NCI-H1092 treated with DMSO at 0.1 percent for 48 hours (cell line): ENCODE results near the gene SMYD3.

ENCODE experiments used
- DNase-seq: peaks from one replicate; lab custom pipeline; 2025; lab: John Stamatoyannopoulos, UW

Gene SMYD3

DNA sequence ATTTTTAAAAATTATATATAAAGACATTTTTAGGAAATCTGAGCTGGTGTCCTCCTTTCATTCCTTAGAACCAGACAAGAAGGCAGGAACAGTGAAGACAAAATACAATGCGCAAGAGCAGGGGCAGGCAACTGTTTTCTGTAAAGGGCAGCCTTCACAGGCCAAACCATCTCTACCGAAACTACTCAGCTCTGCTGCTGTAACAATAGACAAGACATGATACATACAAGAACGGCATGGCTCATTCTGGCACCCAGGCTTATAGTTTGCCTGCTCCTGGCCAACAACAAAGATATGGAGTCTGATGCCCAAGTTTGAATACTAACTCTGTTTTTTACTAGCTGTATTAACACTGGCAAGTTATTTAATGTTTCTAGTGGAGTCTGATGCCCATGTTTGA lies 232.0 kb downstream of the SMYD3 start:
- no peak for DNase-seq

DNA sequence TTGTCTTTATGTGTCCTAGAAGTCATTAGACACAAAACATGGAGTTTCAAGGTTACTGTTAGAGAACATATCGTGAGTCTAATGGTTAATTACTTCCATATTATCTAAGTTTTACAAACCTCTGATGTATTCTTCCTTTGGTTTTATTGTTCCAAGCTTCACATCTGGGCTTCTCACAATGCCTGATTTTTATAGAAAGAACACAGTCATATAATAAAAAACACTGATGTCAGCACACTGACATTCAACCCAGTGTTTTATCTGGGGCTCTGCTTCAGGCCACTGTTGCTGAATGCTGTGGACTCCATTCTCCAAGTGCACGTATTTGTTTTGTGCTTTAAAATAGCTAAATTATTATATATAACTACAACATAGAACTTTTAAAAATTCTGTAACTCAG lies 232.9 kb downstream of the SMYD3 start:
- no peak for DNase-seq

DNA sequence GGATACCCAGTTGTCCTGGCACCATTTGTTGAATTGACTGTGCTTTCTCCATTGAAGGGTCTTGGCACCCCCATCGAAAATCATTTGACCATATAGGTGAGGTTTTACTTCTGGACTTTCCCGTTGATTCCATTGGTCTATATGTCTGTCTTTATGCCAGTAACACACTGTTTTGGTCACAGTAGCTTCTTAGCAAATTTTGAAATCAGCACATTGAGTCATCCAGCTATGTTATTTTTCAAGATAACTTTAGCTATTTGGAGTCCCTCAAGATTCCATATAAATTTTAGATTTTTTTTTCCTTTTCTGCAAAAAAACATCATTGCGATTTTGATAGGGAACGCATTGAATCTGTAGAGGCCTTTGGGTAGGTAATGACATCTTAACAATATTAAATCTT lies 235.6 kb downstream of the SMYD3 start:
- DNase-seq = no peak

DNA sequence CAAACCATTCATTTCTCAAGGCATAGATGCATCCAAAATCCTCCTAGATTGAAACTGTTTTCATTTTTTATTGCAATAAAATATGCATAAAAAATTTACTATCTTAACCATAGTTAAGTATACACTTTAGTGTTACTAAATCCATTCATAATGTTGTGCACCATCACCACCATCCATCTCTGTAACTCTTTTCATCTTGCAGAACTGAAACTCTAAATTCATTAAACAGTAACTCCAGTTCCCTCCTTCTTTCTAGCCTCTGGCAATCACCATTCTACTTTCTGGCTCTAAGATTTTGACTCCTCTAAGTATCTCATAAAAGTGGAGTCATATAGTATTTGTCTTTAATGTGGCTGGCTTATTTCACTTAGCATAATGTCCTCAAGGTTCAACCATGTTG lies 236.8 kb downstream of the SMYD3 start:
- DNase-seq = no peak

DNA sequence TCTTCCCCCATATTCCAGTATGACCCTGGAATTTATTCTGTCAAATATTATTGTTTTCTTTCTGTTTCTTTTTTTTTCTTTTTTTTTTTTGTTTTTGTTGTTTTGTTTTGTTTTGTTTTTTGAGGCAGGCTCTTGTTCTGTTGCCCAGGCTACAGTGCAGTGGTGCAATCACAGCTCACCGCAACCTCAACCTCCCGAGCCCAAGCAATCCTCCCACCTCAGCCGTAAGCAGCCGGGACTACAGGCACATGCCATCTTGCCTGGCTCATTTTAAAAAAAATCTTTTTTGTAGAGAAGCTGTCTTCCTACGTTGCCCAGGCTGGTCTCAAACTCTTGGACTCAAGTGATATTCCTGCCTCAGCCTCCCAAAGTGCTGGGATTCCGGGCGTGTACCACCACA lies 237.6 kb downstream of the SMYD3 start:
- DNase-seq = no peak

DNA sequence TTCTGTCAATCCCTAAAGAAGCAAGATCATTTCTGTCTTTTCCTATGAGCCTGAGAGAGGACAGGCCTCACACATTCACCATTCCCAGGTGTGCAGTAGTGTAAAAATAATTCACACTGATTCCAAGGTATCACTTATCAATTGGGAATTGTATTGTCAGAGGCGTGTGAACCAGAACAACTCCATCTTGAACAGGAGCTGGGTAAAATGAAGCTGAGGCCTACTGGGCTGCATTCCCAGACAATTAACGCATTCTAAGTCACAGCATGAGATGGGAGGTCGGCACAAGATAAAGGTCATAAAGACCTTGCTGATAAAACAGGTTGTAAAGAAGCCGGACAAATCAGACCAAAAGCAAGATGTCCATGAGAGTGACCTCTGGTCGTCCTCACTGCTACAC lies 239.2 kb downstream of the SMYD3 start:
- DNase-seq = no peak

DNA sequence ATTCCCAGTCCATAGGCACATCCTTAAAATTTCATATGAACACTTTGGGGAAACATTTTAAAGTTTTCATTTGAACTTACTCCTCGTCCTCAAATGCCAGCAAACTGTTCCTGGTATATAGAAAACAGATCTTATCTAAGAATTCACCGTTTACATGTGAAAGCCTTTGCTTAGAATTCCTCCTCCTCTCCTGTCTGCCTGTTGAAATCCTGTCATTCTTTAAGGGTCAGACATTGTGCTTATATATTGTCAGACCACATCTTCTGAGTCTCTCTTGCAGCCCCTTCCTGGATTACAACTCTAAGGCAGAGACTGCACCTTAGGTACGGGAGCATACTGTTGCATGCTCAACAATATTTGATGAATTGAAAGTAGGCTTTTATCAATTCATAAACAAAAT lies 239.7 kb downstream of the SMYD3 start:
- no peak for DNase-seq

DNA sequence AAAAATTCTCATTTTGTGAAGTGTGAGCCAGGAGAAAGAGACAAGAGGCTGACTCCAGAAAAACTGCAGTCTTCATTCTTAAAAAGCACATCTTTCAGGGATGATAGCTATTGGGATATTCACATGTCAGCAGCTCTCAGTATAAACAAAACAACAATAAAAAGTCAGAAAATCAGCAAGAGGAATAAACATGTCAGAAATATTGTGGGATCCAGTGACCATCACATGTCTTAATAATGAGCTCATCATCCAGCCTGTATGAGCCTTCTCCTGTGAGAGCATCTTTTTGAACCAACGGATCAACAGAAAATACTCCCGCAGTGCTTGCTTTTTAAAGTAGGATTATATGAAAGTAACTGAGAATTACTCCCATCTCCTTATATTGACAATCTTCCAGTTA lies 241.6 kb downstream of the SMYD3 start:
- DNase-seq = no peak

DNA sequence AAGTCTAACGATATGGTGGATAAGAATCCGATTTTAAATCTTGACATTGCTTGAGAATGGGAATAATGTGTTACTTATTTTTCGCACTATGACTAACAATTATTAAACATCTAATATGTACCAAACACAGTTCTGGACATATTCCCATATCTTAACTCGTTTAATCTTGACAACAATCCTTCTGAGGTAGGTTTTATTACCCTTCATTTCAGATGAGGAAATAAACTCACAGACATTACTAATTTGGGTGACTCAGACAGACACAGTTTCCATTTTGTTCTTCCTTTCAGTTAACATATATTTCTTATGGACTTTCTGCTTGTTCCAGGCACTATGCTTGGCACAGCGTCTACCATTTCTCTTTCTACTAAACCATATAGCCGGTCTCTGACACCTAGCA lies 244.8 kb downstream of the SMYD3 start:
- DNase-seq = no peak

DNA sequence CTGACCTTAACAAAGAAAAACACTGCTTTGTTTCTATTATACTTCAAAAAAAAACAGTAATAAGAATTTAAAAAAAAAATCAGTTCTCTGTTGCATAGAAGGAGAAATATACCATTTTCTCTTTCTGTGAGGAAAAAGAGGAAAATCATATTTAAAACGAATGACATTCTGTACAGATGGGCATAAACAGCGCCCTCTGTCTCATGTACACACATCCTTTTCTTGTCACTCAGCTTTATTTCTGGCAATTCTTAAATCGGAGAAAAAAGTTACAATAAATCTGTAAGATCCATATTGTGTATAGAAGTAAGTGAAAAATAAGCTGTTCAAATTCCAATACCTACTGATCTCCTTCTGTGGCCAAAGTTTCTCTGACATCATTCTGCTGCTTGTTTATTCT lies 245.4 kb downstream of the SMYD3 start:
- DNase-seq = no peak

DNA sequence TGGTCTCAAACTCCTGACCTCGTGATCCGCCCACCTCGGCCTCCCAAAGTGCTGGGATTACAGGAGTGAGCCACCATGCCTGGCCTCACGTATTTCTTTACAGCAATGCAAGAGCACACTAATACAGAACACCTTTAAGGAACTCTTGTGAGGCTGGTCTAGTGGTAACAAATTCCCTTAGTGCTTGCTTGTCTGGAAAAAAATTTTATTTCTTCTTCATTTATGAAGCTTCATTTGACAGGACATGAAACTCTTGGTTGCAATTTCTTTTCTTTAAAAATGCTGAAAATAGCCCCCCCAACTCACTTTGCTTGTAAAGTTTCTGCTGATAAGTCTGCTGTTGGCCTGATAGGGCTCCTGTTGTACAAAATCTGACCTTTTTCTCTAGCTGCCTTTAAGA lies 248.8 kb downstream of the SMYD3 start:
- DNase-seq = no peak

DNA sequence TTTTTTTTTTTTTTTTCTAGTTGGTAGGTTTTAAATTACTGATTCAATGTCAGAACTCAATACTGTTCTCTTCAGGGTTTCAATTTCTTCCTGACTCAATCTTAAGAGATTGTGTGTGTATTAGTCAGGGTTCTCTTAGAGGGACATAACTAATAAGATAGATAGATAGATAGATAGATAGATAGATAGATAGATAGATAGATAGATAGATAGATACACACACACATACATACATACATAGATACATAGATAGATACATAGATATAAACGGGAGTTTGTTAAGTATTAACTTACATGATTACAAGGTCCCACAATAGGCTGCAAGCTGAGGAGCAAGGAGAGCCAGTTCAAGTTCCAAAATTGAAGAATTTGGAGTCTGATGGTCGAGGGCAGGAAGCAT lies 251.3 kb downstream of the SMYD3 start:
- DNase-seq = no peak

DNA sequence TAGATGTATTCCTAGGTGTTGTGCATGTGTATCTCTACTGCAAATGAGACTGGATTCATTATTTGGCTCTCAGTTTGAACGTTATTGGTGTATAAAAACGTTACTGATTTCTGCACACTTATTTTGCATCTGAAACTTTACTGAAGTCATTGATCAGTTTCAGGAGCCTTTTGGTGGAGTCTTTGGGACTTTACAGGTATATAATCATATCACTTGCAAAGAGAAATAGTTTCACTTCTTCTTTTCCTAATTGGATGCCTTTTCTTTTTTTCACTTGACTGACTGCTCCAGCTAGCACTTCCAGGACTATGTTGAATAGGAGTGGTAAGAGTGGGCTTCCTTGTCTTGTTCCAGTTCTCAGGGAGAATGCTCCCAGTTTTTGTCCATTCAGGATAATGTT lies 252.2 kb downstream of the SMYD3 start:
- DNase-seq = no peak

DNA sequence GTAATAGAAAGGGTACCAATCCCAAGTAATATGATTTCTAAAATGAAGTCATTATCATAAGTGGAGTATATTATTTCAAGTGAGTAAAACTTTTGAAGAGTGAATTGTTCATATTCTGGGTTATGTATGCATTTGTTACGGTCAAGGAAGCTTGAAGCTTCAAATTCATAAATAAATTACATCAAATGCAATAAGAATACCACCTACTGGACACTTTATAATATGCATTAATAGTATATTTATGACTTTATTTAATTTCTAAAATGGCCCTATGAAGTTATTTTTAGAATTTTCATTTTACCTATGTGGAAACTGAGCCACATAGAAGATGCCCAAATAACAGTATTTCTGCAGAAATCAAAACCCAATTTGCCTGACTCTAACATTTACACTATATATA lies 260.6 kb downstream of the SMYD3 start:
- DNase-seq = no peak

DNA sequence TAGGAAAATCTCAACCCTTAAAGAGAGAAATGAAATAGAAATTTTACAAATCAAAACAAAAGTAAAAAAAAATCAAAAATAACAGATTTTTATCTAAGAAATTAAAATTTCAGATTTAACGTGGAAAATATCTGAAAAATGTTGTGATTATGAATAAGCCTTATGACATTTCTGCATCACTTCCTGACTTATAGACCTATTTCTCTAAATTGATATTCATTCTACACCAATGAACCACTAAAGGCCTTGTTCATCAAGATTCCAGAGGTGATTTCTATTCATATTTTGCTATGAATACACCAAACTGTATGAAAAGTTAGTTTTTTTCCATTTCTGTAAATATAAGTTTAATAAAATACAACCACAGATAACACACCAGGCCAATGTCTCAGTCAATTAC lies 261.5 kb downstream of the SMYD3 start:
- DNase-seq = no peak

DNA sequence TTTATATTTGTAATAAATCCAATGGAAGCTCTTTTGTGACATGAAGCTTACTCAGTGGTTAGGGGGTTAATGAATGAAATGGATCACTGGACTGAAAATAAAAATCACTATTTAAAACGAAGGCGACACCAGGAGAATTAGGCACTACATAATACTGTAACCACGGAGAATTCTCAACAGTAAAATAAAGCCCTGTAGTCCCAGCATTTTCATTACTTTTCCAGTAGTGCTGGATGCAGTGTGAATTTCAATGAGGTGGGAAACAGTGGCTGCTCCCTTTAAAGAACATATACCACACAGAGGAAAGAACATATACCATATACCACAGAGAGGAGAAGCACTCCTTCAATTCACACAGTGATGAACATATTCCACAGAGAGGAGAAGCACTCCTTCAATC lies 275.0 kb downstream of the SMYD3 start:
- DNase-seq = no peak

DNA sequence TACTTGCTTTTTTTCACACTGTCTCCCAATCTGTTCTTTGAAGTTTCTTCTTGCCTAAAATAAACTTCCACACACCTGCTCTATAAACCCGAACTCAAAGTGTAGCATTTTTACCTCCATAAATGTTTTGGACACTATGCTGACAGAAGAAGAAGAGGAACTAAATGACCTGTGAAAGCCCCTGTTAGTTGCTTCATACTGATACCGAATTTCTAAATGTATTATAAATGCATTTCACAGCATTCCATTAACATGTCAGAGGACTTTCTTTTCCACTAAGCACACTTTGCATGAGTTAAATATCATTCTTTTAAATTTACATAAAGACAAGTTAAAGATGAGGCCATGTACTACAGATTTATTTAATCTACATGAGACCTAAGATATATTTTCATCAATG lies 281.0 kb downstream of the SMYD3 start:
- no peak for DNase-seq

DNA sequence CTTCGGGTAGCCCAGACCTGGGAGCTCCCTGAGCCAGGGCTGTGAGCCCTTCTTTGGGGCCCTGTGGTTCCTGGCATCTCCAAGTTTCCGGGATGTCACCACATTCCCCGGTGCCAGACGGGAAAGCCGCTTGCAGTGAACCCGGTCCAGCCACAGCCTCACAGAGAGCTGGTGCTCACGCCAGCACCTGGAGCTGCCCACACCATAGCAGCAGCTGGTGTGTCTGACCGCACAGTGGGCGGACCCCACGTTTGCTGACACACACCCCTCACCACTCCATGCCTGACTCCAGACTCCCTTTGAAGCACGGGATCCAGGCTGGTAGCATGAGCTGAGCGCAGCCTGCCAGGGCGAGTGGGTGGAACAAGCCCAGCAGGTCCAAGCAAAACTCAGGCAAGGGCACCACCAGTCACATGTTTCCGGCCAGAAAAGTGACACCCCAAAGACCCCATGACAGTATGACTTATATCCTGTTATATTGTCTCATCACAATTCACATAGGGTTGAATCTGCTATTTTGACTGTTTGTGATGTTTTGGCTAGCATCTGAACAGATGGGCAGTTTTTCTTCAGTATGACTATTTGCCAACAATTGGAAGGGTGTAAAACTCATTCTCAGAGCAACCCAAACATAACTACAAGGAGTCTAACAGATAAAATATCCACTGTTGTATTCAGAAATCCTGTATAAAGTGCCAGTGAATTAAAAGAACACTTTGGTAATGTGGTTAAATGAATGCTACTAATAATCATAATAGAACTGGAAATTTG lies 285.4 kb downstream of the SMYD3 start:
- DNase-seq = no peak

DNA sequence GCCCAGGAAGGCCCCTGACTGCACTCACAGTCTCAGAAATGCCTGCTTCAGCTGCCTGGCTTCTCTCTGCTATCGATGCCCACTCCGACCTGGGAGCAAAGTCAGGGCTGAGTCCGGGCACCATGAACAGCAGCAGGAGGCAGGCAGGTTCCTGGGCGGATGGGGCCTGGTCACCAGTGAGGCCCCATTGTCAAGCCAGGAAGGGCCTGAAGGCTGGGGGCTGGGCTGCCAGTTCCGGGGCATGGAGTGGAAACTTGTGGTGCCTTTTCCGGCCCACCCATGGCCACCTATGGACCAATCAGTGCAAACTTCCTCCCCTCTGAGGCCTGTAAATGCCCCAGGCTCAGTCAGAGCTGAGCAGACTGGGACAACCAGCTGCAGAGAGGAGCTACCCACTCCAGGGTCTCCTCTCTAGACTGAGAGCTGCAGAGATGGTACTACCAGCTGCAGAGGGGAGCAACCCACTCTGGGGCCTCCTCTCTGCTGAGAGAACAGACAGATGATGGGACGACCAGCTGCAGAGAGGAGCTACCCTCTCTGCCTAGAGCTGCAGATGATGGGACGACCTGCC lies 286.5 kb downstream of the SMYD3 start:
- no peak for DNase-seq

DNA sequence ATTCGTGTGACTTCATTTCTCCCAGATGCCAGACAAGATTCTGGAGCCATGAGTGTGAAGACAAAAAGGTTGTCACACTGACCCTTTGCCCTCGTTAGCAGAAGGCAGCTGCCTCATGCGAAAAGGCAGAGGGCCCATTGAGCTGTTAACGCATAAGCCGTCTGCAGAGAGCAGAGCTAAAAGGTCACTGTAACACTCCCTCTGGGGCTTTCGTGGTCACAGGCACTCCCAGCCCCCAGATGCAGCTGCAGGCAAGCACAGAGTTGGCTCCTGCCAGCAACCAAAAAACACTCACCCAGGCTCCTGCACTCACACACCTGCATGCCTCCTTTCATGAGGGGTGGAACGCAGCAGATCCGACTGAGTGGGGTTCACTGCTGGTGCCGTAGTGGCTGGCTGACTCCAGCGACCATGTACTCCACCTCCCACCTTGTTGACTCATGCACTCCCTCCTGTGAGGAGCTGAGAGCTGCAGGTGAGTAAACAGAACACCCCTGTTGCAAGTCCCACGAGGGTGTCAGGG lies 287.5 kb downstream of the SMYD3 start:
- peak; percentile 98 for DNase-seq

DNA sequence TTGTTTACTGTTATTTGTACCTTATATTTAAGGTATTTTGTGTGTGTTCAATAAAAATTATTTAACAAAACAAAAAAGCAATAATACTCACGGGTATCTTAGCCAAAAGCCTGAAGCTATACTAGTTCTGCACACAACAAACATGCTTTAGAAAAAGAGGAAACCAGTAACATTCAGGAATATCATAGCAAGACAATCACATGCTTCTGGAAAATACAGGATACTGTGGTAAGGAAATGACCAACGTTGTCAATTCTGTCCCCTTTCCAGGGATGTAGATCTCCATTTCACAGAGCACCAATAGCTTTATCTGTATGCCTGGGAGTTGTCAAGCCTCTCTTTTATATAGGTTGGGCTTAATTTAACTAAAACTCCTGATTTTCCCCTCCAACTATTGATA lies 288.4 kb downstream of the SMYD3 start:
- DNase-seq = peak; percentile 50

DNA sequence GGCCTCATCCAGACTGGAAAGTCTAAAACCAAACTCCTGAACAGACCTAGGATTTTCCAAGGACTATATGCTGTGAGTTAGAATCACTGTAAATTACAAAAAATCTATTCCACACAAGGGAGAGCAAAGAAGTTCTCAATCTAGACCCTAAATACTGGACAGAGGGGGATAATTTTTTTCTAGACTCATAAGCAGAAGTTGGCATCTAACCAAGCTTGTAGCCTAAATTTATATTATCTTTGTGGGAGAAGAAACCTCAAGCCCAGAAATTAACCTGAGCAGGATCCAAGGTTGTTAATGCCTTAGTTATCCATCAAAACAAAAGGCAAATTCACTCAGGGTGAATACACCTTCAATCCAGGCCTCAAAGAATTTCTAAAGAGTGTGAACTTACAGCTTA lies 290.2 kb downstream of the SMYD3 start:
- DNase-seq = no peak

DNA sequence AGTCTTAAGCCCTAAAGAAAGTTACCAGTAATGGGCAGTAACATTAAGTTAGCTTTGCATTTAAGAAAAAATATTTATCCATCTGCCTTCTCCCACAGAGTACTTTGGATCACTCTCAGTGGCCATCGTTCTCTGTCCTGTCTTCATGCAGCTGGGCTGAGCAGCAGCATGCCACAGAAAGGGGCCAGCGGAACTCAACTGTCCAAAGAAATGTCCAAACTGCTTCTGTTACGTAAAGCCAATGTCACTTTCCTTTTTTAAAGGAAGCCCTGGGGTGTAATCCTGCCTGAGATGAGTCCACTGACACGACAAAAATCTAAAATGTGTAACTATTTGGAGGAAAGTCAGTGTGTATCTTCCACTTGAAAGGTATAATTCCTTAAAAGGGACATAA lies 291.6 kb downstream of the SMYD3 start:
- no peak for DNase-seq
